ENCODE data around the gene LEMD3.

DNA sequence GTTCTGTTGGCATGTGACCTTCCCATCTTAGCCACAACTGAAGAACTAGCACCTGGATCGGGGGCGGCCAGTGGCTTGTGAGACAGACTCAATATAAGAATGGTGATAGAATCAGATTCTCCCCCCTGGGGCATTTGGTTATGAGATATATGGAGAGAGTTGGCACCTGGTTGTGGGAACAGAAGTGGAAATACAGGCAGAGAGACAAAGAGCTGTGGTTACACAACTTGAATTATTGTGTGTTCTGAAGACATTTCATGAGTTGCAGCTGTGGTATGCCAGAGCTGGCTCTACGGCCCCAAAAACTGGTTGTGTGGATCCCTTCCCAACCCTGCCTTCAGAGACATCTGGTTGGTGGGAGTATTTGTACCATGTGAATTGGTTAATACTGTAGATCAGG lies 106.2 kb downstream of the LEMD3 start:
- no peak for TF ChIP-seq POLR2A (IDR thresholded peaks at IDR 0.05)
- no peak for TF ChIP-seq POLR2AphosphoS5 (IDR thresholded peaks at IDR 0.05; ENCODE audit: insufficient read depth in 1 of 2, low read depth in 1 of 2)

Measured in vagina (tissue), 2 donors.